ENCODE data around the gene HES1.
"Not testable (repeated sequence)": the region's sequence is repeated elsewhere in the genome, so short reads cannot be mapped to it uniquely, and the experiment has no call there.

Gene HES1

GRCh38 chr3:194128919-194129295 lies 7.0 kb upstream of the HES1 start:
- not testable (repeated sequence) for DNase-seq

GRCh38 chr3:194129581-194130133 lies 6.3 kb upstream of the HES1 start:
- no peak for DNase-seq

- DNase-seq = no peak
These were observed 5.8 kb upstream of the HES1 start for GRCh38 chr3:194130188-194130587.

- DNase-seq = no peak
These were observed 5.0 kb upstream of the HES1 start for GRCh38 chr3:194130807-194131589.

GRCh38 chr3:194132465-194133286 lies 3.3 kb upstream of the HES1 start:
- no peak for DNase-seq

- no peak for DNase-seq
These were observed 2.2 kb upstream of the HES1 start for GRCh38 chr3:194133661-194134230.

- no peak for DNase-seq
These were observed 1.7 kb upstream of the HES1 start for GRCh38 chr3:194134231-194134756.

- DNase-seq = peak; percentile 62
These were observed 1.0 kb upstream of the HES1 start for GRCh38 chr3:194134757-194135515.

GRCh38 chr3:194135516-194135805 lies 487 bp upstream of the HES1 start:
- no peak for DNase-seq

- no peak for DNase-seq
These were observed 615 bp downstream of the HES1 start for GRCh38 chr3:194136519-194137007.

- no peak for DNase-seq
These were observed 1.1 kb downstream of the HES1 start for GRCh38 chr3:194137008-194137505.

GRCh38 chr3:194137506-194138474 lies 1.8 kb downstream of the HES1 start:
- DNase-seq = peak; percentile 30

GRCh38 chr3:194138732-194139070 lies 2.8 kb downstream of the HES1 start:
- no peak for DNase-seq

- DNase-seq = no peak
These were observed 3.3 kb downstream of the HES1 start for GRCh38 chr3:194139071-194139813.

GRCh38 chr3:194139814-194140391 lies 4.0 kb downstream of the HES1 start:
- DNase-seq = no peak

- no peak for DNase-seq
These were observed 4.8 kb downstream of the HES1 start for GRCh38 chr3:194140520-194141414.

- peak; percentile 45 for DNase-seq
These were observed 5.6 kb downstream of the HES1 start for GRCh38 chr3:194141415-194142155.
